ENCODE measurements around the gene IL11. TPM values are rescaled to one million over a fixed set of nuclear protein-coding genes. Genes with fewer than 3 reads are reported as not detected.
A peak's percentile ranks its signal among the peaks of the same experiment; 100 is the strongest.
"Not testable (repeated sequence)": the region's sequence is repeated elsewhere in the genome, so short reads cannot be mapped to it uniquely, and the experiment has no call there.

The IL11 gene
- total and polyA plus RNA-seq, 7 donors, result 0.06 TPM; not detected in 6

GRCh38 chr19:55410168-55410567 lies 39.9 kb upstream of the IL11 start:
- Histone ChIP-seq H3K4me1 (no peaks in the 10 kb centered on the region), H3K9me3 (no peaks in the 10 kb centered on the region), H3K4me3 (no peak overlapping the region), H3K36me3 (ENCODE audit: insufficient read depth in 1 of 2, low read depth in 1 of 2) (no peaks in the 10 kb centered on the region), H3K27ac (no peak overlapping the region), H3K27me3 (ENCODE audit: insufficient read depth in 3 of 3, low read length in 2 of 3) (no peaks in the 10 kb centered on the region)
- TF ChIP-seq, protein P1, sequence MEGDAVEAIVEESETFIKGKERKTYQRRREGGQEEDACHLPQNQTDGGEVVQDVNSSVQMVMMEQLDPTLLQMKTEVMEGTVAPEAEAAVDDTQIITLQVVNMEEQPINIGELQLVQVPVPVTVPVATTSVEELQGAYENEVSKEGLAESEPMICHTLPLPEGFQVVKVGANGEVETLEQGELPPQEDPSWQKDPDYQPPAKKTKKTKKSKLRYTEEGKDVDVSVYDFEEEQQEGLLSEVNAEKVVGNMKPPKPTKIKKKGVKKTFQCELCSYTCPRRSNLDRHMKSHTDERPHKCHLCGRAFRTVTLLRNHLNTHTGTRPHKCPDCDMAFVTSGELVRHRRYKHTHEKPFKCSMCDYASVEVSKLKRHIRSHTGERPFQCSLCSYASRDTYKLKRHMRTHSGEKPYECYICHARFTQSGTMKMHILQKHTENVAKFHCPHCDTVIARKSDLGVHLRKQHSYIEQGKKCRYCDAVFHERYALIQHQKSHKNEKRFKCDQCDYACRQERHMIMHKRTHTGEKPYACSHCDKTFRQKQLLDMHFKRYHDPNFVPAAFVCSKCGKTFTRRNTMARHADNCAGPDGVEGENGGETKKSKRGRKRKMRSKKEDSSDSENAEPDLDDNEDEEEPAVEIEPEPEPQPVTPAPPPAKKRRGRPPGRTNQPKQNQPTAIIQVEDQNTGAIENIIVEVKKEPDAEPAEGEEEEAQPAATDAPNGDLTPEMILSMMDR (IDR thresholded peaks at IDR 0.05), result no peak
- DNase-seq (no peak), ATAC-seq (no peak)
- intact Hi-C loops (cut with DNase I), result no loop called here
- 93 to 96% (median 95%) methylated on average over 2 of the region's 2 CpGs for WGBS, 3 donors

- H3K4me3 ChIP-seq; intact Hi-C loops (cut with DNase I); H3K4me1 ChIP-seq; ATAC-seq; H3K27me3 ChIP-seq (ENCODE audit: insufficient read depth in 3 of 3, low read length in 2 of 3); H3K27ac ChIP-seq; H3K9me3 ChIP-seq; H3K36me3 ChIP-seq (ENCODE audit: insufficient read depth in 1 of 2, low read depth in 1 of 2): not testable (repeated sequence)
- DNase-seq, result peak in 1 of 2 donors; percentile 6
- WGBS, 3 donors, result 89 to 93% (median 92%) methylated on average over 8 of the region's 8 CpGs
Observed at GRCh38 chr19:55409179-55409578, 38.9 kb upstream of the IL11 start.

GRCh38 chr19:55408533-55408872 lies 38.2 kb upstream of the IL11 start:
- Histone ChIP-seq H3K27me3 (ENCODE audit: insufficient read depth in 3 of 3, low read length in 2 of 3) (no peaks in the 10 kb centered on the region), H3K36me3 (ENCODE audit: insufficient read depth in 1 of 2, low read depth in 1 of 2) (peaks cover 0 to 11% of the 10 kb centered on the region in 2 donors), H3K9me3 (no peaks in the 10 kb centered on the region), H3K27ac (peak overlapping the region; percentile 92), H3K4me3 (peak overlapping the region; percentile 73), H3K4me1 (no peaks in the 10 kb centered on the region)
- DNase-seq, result no peak
- ATAC-seq, result no peak
- TF ChIP-seq, protein P1 (IDR thresholded peaks at IDR 0.05), result no peak
- 51 to 61% (median 57%) methylated on average over 9 of the region's 9 CpGs for WGBS, 3 donors
- intact Hi-C loops (cut with DNase I), result no loop called here

DNA sequence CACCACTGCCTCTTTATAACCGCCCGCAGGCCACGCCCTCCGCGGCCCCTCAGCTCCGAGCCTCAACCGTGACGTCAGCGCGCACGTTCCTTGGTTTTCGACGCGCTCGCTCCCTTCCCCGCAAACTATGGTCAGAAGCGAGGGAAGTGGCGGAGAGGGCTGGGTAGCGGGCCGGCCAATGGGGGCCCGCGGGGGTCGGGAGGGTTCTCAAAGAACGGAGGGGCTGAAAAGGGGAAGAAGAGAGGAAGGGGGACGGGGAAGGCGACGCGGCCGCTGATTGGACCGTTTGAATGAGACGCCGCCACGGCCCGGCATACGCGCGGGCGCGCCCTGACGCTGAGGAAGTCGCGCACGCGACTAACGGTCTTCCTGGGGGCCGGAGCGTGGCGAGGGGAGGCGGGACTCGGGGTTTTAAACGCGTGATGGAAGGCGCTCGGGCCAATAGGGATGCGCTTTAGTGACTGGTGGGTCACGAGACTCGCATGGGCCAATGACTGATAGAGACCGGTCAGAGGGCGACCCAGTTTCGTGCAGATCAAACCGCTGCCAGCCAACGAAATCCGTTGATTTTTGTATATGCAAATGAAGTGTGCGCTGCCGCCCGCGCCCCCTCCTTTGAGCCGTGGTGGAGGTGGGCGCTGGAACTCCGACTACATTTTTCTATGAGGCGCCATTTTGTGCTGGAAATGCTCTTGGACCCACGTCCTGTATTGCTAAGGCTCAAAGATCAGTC lies 37.7 kb upstream of the IL11 start:
- H3K27me3 ChIP-seq (ENCODE audit: insufficient read depth in 3 of 3, low read length in 2 of 3), result no peaks in the 10 kb centered on the region
- no peaks in the 10 kb centered on the region for H3K9me3 ChIP-seq
- peak; percentile 98 to 99 for DNase-seq
- ATAC-seq, result peak; percentile 95 to 97 (median 96)
- no peaks in the 10 kb centered on the region for H3K4me1 ChIP-seq
- TF ChIP-seq, protein P1 (IDR thresholded peaks at IDR 0.05), result no peak
- 1% methylated on average over 72 of the region's 72 CpGs for WGBS, 3 donors
- H3K36me3 ChIP-seq (ENCODE audit: insufficient read depth in 1 of 2, low read depth in 1 of 2), result peaks cover 0 to 15% of the 10 kb centered on the region in 2 donors
- intact Hi-C loops (cut with DNase I), result no loop called here
- H3K4me3 ChIP-seq, result peak overlapping the region; percentile 73
- H3K27ac ChIP-seq, result peak overlapping the region; percentile 92

GRCh38 chr19:55407550-55407799 lies 37.2 kb upstream of the IL11 start, which contains the start of gene UBE2S:
UBE2S (minus strand) TSS chr19:55407788; CDS start chr19:55407589, 199 bp downstream.
- H3K9me3 ChIP-seq; intact Hi-C loops (cut with DNase I); H3K27me3 ChIP-seq (ENCODE audit: insufficient read depth in 3 of 3, low read length in 2 of 3); H3K4me1 ChIP-seq; DNase-seq; ATAC-seq: not testable (repeated sequence)
- 0 to 3% (median 1%) methylated on average over 12 to 36 of the region's 36 CpGs for whole genome bisulfite sequencing, 3 donors
- Histone ChIP-seq H3K36me3 (ENCODE audit: insufficient read depth in 1 of 2, low read depth in 1 of 2) (peaks cover 0 to 20% of the 10 kb centered on the region in 2 donors), H3K27ac (peak within 1 kb of the TSS; percentile 92), H3K4me3 (peak within 1 kb of the TSS; percentile 73)
